GM10266 (cell line): ENCODE data around the gene ACOXL.

Experiments used
- DNase-seq: peaks from one replicate; pipeline ENCODE4 v3.0.0; 2012; ENCODE audit errors: extremely low spot score
- CTCF ChIP-seq: IDR thresholded peaks from 2 replicates; pipeline ENCODE4 v1.5.1; 2012; ENCODE audit warnings: mild to moderate bottlenecking, low read depth; ENCODE audit not compliant: control insufficient read depth, insufficient read depth; ENCODE audit errors: missing control alignments

ACOXL gene

GRCh38 chr2:110794390-110794789 lies 62.0 kb downstream of the ACOXL start:
- no peak for TF ChIP-seq CTCF
- no peak for DNase-seq

DNA sequence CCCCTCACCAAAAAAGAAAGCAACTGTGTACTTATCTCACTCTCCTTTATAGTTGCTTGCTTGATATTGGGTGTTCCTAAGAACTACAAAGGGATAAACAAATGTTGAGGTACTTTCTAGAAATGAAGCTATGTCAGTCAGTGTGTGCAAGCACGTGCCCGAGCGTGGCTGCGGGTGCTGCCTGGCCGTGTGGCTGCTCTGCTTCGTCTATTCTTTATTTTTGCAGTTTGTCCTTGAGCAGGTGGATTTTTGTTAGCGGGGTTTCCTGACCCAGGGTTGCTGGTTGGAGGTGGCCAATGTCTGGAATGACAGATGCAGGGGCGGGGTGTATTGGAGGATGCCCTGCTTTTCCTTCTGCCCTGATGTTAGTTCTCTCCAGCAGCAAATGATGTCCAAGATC lies 62.6 kb downstream of the ACOXL start:
- DNase-seq, result no peak
- TF ChIP-seq CTCF, result no peak

DNA sequence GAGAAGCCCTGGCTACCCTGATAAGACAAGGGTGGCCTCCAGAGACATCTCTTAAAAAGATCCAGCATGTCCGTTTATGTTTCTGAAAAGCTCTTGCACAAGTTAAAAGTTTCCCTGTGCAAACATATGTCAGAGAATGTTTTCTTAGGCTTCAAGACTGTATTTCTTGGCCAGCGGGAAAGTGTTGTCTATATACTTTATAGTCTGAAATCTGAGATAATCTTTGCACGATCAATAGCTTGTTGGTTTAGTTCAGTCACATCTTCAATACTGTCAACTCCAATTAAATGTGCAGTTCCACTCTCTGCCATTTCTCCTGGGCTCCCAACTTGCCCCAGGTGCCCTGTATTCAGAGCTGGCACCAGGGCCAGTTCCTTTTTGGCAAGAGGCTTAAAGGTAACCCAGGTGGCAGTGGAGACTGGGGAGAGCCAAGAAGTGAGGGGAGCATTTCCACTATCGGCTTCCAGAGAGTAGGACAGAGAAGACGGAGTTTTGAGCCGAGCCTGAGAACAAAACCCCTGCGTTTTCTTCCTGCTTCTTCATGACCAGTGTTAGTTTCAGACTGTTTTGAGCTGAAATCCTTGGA lies 64.4 kb downstream of the ACOXL start:
- no peak for TF ChIP-seq CTCF

DNA sequence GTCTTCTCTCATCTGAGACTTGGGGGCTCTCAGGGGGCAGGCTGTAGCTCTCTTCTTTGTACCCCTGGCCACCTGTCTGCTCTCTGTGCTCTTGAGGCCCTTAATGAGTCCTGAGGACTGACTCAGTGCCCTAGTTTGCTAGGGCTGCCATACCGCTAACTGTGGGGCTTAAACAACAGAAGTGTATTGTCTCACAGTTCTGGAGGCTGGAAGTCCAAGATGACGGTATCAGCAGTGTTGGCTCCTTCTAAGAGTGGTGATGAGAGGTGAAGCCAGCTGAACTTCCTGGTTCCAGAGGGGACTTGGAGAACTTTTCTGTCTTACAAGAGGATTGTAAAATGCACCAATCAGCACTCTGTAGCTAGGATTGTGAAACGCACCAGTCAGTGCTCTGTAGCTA lies 67.0 kb downstream of the ACOXL start:
- no peak for TF ChIP-seq CTCF
- DNase-seq, result no peak

More for the DNA sequence above, 64.4 kb downstream of the ACOXL start:
- DNase-seq, result no peak

DNA sequence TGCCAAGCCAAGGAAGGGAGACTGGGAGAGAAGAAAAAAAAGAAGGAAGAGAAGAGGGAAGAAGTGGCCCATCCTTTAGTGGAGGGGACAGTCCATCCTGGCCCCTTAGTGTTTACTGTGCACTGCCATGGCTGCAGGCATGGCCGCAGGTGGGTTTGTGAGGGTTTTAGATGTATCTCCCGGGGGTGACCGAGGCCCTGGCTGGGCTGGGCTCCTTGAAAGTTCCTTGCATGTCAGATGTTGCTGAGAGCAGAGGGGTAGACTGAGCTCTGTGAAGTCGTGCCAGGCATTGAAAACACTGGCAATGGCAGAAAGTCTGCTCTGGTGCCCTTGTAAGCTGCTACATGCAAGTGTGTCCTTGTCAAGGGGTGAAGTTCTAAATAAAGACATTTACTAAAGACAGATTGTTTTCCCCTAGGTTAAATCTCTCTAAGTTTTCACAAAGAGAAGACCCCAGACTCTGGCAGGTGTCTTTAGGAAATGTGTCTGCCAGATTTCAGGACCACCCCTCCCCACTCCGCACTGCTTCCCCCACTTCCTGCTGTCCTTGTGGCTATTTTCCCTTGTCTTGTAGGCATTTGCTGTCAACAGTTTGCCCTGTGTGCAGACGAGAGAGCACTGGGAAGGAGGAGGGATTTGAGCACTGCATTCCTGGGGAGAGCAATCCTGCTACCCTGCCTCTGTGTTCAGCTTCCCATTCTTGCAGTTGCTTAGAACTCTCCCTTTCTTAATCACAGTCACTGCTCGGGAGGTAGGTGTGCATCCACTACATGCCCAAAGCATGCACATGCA lies 68.4 kb downstream of the ACOXL start:
- TF ChIP-seq CTCF, result no peak

GRCh38 chr2:110802208-110802932 lies 70.0 kb downstream of the ACOXL start:
- TF ChIP-seq CTCF, result no peak
- no peak for DNase-seq

More for the DNA sequence above, 68.4 kb downstream of the ACOXL start:
- no peak for DNase-seq

DNA sequence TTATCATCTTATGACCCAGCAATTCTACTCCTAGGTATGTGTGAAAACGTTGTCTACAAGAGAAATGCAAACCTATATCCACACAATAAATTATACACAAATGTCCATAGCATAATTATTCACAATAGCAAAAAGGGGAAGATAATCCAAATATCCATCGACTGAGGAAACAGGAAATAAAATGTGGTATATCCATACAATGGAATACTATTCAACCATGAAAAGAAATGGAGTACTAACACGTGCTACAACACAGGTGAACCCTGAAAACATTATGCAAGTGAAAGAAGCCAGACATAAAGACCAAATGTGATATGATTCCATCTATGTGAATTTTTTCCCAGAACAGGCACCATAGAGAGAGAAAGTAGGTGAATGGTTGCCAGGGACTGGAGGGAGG lies 72.1 kb downstream of the ACOXL start:
- no peak for DNase-seq
- no peak for TF ChIP-seq CTCF
